Sigmoid colon (tissue), 4 donors: Measurements from ENCODE around the gene LPIN1.

Experiments used
- EP300 ChIP-seq, 4 donors: sonication (generic); formaldehyde crosslinking; IDR thresholded peaks; one replicate each; pipeline ENCODE4 v1.6.1; 2017; ENCODE audit warnings: antibody characterized with exemption in 4 of 4
- POLR2A ChIP-seq, 2 donors: fragments of 450-650 bp; IDR thresholded peaks; one replicate each; pipeline ENCODE4 v1.6.1; 2016; ENCODE audit warnings: antibody characterized with exemption in 2 of 2, mild to moderate bottlenecking in 2 of 2, moderate library complexity in 2 of 2
- POLR2AphosphoS5 ChIP-seq, 4 donors: sonication (generic); formaldehyde crosslinking; IDR thresholded peaks; one replicate each; pipeline ENCODE4 v1.6.1; 2017; ENCODE audit warnings: antibody characterized with exemption in 4 of 4
- TF ChIP-seq, protein P1 (sequence below), 4 experiments: fragments of 450-650 bp in 3 of 4; fragments of 200-600 bp in 1 of 4; IDR thresholded peaks; one replicate each; pipeline ENCODE4 v1.5.1; 2016 to 2019; ENCODE audit warnings: antibody characterized with exemption in 4 of 4, mild to moderate bottlenecking in 3 of 4, moderate library complexity in 2 of 4

DNA sequence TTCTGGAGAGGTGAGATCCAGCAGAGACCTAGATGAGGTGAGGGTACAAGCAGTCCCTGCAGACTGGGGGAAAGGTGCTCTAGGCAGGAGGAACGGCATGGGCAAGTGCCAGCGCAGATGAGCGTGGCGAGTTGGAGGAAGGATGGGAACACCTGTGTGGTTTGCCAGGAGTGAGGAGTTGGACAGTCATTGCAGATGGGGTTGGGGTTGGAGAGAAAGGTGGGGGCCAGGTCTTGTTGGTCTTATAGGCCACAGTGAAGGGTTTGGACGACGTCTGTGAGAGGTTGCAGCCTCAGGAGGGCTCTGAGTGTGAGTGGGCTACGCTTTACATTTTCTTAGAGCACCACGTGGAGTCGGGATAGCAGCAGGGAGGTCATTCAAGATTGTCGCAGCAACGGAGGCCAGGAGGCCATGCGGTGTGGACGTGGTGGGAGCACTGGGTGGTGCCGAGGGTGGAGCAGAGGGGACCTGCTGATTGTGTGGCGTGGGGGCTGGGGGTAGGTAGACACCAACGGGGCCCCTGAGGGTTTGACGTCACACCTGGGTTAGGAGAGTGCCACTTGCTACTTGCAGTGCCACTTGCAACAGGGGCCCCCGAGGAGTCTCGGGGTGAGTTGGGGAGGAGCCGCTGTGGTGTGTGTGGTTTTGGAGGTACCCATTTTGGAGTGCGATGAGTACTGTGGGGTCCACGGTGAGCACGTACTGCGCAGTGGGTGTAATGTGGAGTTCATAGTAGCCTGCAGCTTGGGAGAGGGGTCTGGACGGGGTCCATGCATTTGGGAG is 66.2 kb downstream of the LPIN1 start:
- TF ChIP-seq POLR2AphosphoS5 (IDR thresholded peaks at IDR 0.05) (no peak), POLR2A (IDR thresholded peaks at IDR 0.05) (no peak), EP300 (IDR thresholded peaks at IDR 0.05) (no peak)
- TF ChIP-seq, protein P1, sequence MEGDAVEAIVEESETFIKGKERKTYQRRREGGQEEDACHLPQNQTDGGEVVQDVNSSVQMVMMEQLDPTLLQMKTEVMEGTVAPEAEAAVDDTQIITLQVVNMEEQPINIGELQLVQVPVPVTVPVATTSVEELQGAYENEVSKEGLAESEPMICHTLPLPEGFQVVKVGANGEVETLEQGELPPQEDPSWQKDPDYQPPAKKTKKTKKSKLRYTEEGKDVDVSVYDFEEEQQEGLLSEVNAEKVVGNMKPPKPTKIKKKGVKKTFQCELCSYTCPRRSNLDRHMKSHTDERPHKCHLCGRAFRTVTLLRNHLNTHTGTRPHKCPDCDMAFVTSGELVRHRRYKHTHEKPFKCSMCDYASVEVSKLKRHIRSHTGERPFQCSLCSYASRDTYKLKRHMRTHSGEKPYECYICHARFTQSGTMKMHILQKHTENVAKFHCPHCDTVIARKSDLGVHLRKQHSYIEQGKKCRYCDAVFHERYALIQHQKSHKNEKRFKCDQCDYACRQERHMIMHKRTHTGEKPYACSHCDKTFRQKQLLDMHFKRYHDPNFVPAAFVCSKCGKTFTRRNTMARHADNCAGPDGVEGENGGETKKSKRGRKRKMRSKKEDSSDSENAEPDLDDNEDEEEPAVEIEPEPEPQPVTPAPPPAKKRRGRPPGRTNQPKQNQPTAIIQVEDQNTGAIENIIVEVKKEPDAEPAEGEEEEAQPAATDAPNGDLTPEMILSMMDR (IDR thresholded peaks at IDR 0.05), result no peak
